CD4-positive, alpha-beta T cell treated with Interleukin-6 at 100 ng/mL for 8 hours (primary cell): ENCODE results near the gene TRPM1.

Experiments
- DNase-seq: peaks from one replicate; pipeline ENCODE4 v3.0.0-alpha.2; 2020; ENCODE audit warnings: mixed read lengths, low spot score

The TRPM1 gene

DNA sequence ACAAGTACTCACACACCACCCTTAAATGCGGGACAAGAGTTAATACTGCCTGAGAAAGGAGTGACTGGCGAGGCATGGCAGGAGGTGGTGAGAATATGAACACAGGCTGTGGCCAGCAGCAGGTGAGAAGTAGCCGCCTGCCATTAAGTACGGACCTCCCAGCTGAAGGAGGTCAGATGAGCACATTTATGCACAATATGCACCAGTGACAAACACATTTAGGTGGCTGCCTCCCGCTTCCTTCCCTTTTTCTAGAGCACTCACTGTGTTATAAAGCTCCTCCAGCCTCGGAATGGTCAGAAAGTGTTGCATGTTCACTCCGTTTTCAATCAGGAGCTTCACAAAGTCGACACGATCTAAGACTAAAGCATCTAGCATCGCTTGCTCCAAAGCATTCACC, 52.4 kb downstream of the TRPM1 start:
- DNase-seq = no peak

DNA sequence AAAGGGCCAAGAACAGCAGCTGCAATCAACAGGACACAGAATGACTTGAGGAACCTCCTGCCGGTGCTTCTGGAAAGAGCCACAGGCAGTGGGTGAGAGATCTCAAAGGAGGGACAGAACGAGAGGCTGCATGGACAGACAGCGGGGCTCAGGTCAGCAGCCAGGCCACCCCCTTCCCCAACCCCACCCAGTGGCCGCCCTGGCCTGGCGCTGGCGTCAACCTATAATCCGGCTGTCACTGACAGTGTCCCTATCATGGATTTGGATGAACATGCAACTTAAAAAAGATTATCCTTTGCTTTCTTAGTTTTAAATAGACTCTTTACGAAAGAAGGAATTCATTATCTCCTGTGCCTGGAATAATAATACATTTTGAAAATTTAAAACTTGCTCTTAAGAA, 54.1 kb downstream of the TRPM1 start:
- DNase-seq = no peak

DNA sequence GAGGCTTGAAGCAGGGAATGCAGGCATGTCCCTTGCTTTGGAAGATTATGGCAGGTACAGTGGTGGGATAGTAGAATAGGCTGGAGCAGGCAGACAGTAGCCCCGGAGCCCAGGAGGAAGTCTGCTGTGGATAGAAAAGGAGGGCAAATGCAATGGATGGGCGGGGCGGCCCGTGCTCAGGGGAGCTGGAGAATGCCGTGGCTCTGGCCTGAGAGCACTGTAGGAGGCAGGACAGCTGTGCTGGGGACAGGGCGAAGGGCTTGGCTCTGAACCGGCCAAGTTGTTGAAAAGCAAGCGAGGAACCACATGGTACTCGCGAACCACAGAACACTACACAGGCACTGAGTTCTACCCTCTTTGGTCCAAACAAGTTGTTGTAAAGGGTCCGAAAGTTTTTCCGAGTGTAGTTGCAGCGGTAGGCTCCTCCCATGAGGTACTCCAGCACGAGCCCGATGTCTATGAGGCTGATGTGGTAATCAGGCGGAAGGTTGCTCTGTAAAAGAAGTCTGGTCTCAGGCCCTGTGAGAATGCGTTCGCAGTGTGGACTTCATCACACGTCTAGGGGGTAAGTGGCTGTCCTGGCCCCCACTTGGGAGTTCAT, 54.7 kb downstream of the TRPM1 start:
- DNase-seq = no peak

DNA sequence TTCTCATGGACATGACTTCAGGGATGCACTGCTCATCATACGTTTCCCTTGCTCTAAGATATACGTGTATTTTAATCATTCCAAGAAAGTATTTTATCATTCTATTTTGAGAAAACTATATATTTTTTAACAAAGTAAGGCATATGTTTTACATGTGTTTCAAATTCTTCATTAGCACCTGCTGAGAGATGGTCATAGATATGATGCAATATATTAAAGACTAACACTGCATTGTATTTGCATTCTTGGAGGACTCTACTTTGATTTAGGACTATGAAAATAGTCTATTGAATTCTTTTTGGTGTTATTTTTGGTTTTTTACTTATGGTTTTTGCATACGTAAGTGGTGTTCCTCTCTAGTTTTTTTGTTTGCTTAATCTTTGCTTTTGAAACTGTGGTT, 55.9 kb downstream of the TRPM1 start:
- DNase-seq = no peak

DNA sequence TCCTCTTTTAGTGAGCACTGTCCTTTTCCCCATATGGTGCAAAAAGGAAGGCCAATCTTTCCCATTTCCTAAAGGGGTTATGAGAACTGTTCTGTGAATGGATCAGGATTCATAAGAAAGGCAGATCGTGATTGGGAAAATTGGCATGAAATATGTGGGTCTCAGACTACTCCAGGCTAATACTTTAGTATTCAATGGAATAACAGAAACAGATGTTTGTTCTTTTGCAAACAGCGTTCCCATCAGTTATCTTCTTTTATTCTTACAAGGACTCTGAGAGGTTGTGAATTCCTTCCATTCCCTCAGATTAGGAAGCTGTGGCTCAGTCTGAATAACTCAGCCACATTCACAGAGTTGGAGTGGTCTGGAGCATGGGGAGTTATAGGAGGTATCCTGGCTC, 58.8 kb downstream of the TRPM1 start:
- no peak for DNase-seq

DNA sequence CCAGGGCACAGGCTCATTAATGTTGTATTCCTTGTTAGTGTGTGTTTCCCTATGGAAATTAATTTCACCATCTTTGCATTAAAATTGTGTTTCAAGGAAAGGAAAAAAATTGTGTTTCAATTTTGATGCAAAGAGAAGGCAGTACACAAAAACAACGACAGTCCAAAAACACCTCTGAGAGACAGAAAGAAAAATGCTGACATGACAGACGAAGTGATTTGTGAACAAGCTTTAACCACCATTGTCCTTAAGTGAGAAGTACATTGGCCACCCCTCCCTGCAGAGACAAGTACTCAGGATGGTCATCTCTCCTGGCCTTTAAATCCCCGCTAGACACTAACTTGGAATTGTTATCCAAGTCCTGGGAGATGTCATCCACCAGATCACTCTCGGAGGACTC, 59.9 kb downstream of the TRPM1 start:
- DNase-seq = no peak

DNA sequence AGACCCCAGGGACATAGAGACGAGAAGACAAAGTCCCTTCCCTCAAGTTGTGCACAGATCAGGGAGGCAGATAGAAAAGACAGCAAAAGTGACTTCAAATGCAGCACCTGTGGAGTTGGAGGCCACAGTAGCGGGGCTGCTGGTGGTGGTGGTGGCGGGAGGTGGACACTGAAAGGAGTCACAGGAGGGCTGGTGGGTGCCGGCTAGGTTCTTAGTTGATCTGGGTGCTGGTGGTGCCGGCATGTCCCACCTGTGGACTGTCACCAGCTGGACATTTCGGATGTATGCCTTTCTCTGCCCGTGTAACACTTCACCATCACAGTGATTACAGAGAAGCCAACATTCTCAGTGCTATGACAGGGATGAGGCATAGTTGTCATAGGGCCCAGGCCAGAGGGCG, 60.9 kb downstream of the TRPM1 start:
- no peak for DNase-seq

DNA sequence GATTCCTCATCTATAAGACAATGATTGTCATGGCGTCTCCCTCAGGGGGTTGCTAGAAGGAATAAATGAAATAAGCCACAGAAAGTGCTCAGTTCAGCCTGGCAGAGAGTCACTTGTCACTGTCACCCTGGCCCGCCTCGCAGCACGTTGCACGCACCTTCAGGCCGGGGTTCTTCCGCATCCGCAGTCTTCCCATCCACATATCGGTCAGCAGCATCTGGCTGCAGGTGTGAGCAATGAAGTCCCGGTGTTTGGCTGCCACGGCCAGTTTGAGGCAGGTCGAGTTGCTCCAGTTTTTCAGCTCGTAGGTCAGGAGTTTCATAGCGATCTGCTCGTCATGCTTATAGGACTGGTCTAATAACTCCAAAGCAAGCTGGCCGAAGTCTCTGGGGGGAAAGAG, 61.6 kb downstream of the TRPM1 start:
- DNase-seq = no peak

DNA sequence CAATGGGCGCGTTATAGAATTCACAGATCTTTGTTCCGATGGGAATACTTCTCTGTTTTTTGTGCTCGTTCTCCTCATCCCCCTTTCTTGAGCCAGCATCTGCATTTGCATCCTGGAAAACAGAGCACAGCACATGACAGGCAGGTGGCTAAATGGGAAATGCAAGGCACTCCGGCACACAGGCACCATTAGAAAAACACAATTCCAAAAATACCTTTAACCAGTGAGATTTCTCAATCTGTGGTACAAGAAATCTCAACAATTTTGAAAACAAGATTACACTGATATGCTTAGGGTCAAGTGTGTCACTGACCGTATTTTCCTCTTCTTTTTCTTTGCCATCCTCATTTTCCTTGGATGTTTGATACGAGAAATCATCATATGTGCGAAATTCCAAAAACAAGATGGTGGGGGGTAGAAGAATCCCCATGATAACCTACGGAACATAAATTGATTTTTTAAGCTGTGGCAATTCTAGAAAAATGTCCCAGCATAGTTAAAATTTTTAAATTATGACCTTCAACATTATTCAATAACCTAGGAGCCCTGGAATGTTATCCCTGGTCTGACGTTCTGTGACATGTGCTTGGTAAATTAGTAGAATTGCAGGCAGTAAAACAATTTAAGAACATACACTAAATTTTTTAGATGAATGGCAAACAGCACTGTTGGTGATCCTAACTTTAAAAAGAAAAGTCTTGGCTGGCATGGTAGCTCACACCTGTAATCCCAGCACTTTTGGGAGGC, 63.6 kb downstream of the TRPM1 start:
- DNase-seq = no peak

DNA sequence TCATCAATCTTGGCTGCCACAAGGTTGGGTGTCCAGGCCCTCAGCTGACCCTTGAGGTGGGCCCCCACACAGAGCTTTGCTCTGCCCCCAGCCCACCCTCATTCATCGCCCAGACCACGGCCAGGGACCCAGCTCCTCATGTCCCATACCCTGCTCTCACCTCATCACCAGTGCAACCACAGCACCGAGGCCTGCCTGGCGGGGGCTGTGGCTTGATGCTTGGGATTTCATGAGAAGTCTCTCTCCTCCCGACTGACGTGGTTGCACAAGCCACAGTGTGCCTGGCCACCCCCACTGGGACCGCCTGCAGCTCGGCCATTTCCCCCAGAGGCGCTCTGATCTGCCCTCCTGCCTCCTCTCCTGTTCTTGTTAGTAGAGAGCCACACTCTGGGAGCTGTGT, 64.7 kb downstream of the TRPM1 start:
- no peak for DNase-seq

DNA sequence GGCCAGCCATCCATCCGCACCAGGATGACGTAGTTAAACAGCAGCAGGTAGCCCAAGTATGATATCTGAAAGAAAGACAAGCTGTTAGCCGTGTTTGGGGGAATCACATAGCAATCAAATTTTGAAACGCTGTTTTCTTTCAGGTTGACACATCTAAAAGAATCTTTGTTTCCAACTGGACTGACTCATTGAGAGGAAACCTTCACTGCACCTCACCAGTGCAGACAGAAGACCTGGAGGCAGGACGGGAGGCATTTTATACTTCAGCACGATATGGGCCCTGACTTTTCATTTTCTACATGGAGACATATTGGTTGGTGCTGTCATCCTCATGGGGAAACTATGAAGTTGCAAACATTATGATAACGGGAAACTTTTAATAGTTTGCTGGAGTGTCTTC, 65.9 kb downstream of the TRPM1 start:
- DNase-seq = no peak

DNA sequence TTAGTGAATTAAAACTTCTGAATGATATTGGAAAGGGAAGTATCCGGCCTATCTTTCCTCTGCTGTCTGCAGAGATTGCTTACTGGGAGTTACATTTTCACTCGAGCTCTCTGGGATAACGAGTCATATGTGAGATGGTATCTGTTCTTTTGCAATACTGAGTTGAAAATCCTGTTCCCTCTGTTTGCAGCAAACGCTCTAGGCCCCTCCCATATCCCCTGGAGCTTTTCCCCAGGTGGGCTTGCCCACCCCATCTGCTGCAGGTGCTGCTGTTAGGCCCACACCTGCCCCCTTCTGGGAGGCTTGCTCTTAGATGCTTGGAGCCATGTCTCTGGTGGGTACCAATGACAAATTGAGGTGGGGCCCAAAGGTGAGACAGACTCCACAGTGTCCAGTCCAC, 67.4 kb downstream of the TRPM1 start:
- no peak for DNase-seq

DNA sequence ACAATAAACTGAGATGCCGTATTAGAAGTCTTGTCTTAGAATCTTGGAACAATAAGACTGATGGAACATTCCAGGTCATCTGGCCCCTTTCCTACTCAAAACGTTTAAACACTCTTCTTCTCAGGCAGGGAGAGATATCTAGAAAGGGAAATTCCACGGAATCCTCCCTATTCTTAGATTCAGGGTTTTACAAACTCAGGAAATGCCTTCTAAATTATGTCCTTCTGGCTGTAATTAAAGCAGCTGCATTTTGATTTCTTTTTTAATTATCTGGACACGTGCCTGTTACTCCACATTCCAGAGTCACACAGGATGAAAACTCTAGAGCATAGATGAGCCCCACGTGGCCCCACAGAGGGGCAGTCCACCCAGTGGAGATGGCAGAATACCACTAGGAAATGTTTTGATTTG, 68.6 kb downstream of the TRPM1 start:
- DNase-seq = no peak

DNA sequence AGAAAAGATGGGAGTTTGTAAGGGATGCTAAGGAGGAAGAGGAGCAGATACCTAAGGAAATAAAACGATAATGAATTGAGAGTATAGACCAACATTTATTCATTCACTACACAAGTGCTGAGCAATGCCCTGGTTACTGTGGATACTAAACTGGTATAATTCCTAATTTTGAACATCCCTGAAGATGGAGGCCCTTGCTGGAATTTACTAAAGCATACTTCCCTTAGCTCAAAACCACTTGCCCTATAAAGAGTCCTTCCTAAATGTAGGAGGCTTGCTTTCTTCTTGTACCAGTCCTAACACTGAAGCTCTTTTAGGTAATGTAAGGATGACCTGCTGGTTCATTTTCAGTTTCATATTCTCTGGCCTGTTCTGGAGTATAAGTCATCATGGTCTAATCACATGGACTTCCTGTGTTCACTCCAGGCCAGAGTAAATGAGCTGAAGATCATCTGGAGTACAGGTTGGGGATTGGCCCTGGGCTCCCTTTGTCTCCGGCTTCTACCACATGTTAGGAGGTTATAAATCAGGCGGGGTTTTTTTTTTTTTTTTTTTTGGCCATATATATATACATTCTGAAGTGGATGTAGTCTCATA, 70.0 kb downstream of the TRPM1 start:
- no peak for DNase-seq

DNA sequence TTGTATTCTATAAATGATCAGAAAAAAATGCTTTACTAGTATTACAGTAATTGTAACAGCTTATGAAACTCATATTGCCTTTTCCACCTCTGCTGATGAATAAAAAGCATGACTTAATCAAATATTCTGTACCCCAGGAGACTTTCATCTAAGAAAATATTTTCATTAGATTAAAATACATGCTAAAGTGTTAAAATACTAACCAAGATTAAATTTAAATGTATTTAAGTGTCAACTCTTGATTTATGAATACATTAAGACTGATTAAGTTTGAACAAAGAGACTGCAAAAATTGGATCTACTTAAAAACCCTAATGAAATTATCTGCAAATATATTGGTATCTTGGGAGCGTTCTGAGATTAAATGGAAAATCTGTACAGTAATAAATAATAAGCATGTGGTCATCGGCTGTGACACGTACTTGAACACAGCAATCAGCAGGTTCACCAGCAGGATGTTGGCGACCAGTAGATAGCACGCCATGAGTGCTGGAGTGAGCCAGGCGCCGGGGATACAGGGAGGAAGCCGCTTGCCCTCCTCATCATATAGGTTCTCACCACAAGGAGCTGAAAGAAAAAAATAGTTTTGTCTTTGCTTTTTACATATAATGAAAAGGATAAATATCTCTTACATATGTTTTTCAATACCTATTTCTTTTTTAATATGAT, 73.5 kb downstream of the TRPM1 start:
- DNase-seq = no peak

DNA sequence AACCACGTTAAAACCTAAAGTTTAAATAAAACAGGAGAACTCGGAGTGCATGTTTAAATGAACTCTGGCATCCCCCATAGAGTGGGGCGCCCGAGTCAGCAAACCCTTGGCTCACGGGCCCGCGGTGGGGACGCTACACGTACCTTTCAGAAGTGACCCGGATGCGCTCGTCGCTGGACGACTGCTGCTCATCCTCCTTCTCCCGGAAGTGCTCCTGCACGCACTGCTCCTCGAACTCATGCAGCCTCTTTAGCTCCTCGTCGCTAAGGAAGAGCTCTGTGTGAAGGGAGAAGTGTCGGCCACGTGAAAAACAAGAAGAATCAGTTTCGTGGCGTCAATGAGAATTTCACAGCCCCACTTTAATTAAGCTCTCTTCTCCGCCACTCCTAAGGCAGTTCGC, 75.5 kb downstream of the TRPM1 start:
- no peak for DNase-seq

DNA sequence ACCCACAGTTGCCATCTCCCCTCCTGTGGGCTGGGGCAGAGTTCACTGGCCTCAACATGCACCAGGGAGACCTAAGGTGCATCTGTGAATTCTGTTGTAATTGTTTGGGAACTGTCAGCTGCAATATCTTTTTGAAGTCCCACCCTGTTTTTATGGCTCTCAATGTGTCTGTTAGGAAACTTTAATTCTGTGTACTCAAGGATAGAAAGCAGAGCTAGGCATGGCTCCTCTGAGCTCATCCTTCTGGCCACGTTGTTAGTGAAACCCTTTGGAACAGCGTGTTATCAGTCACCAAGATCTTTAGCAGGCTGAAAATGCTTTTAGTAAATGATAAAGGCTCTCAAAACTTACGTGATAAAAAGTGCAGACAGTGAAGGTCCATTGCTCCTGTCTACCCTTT, 76.5 kb downstream of the TRPM1 start:
- no peak for DNase-seq

DNA sequence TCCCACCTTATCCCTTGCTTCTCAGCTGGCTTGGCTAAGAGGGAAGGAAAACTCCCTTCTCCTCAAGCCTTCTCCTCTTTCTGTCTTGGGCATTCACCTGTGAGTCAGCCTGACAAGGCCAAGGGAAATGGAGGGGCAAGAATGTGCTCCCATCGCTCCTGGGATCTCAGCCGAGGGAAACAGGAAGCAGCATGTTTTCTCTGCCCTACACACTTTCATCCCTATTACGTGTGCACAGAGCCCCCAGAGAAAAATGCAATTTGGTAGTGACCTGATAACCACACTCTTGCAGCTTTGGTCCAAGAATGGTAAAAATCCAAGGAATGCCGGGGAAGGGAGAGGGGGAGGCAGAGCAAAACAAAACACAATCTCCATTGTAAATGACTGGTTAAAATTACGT, 77.2 kb downstream of the TRPM1 start:
- DNase-seq = no peak

DNA sequence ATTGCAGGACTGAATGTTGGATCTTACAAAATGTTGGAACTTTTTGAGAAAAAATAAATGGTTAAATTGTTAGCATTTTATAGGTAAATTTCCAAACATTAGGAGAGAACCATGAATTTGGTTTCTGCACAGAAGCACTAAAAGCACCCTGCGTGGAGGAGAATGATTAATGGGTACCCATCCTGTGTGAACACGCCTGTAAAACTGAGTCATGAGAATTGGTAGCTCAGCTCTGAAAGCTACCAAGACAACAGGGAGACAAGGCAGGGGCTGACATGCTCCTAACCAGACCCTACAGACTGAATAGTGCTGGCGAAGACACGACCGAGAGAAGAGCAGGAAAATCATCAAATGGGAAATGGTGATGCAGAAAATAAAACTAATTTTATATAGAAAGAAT, 77.7 kb downstream of the TRPM1 start:
- DNase-seq = no peak

DNA sequence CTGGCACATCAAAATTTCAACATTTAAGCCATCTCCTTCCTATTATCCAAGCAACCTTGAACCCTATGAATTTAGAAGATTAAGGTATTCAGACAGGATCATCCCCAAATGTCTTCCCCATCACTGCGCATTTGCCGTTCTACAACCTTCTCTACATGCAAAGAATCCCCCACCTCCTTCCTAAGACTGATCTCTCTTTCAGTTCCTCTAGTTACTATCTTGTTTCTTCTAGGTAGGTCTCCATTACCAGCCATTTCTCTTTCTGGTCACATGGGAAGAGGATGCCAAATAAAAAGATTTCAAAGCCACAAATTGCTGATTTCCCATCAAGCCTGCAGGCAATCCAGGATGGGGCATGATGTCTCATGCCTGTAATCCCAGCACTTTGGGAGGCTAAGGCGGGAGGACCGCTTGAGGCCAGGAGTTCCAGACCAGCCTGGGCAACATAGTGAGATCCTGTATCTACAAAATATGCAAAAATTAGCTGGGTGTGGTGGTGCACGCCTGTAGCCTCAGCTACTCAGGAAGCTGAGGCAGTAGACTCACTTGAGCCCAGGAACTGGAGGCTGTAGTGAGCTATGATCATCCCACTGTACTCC, 80.4 kb downstream of the TRPM1 start:
- DNase-seq = no peak

DNA sequence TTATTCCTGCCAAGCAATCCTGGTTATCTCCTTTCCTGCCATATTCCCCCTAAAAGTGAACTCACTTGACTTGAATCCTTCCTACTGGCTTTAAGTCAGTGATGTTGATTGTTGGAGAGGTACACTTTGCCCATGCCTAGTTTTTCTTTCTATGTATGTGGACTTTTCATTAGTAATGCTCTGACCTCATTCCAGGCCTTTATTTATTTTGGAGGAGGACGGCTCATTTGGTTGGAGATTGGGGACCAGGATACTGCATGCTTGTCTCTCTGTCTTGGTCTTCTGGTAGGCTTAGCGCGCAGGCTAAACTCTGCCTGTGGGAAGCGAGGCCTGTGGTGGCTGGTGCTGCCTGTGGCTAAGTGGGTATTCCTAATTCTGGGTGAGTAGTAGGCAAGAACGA, 81.0 kb downstream of the TRPM1 start:
- no peak for DNase-seq

DNA sequence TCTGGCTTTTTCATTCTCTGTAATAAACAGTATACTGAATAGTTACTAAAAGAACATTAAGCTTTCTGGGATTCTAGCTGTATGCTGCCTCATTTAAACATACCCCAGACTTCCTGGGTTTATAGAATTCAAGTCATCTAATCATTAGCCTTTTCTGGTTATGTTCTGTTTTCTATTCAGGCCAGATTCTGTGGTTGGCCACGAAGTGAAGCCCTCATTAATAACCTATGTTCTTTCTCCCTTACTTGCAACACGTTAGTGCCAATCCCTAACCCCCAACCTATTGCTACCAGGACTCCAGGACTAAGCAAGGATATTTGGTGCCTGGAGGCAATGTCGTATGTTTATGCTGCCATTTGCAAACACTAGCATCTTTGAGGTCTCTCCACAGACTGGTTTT, 81.5 kb downstream of the TRPM1 start:
- DNase-seq = no peak

DNA sequence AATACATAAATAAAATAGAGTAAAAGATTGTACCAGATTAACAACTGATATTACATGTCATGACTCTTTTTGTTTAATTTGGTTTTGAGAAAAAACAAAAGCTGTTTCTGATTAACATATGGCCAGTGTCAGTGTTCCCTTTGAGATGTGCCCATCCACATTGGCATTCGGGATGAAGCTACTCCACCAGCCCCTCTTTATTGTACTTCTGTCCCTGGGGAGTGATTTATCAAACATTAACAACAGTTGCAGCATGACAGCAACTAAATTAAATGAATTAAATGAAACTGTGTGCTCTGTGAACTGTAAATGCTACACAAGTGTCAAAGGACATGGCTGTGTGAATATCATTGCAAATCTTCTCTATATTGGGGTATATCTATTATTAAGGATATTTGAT, 84.2 kb downstream of the TRPM1 start:
- no peak for DNase-seq
